HEK293T (cell line): ENCODE measurements around the gene KCNA1.

Experiments
- ARNT ChIP-seq: fragments of 450-650 bp; IDR thresholded peaks from 2 replicates; pipeline ENCODE4 v1.6.1; 2017; ENCODE audit warnings: mild to moderate bottlenecking
- TARDBP ChIP-seq: fragments of 450-650 bp; IDR thresholded peaks from 2 replicates; pipeline ENCODE4 v1.6.1; 2016

DNA sequence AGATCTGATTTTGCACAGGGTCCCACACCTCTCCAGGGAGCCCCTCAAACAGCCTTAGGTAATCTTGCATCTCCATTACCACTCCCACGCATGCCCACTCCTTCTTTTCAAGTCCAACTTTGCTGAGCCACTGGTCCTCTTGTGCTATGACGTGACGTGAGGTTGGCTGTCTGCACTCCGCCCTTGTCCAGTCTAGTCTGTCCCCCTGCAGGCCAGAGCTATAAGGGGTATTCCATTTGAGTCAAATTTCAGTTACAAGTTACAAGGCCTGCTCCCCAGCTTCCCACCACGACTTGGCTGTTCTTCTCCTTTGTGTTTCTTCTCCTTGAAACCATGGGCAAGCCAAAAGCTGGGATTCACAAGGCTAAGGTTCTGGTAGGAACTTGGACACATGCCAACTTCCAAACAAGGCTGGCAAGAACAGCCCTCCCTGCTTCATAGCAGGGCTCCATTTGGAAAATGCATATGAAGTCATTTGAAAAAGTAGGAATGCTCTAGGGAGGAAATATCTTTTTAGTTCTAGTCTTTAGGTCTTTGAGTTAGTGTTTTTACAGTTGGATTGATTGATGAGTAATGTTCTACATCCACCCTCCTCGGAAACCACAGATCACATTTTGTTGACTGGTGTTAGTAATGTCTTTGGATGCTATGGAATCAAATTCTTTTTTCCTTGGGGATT is 49.1 kb downstream of the KCNA1 start:
- TF ChIP-seq ARNT (no peak), TARDBP (no peak)
